Aorta (tissue), 5 donors: ENCODE results near the gene NR3C2. TPM values are rescaled to one million over a fixed set of nuclear protein-coding genes. Genes with fewer than 3 reads are reported as not detected.

Experiments used
- ATAC-seq: fragments of 200-7000 bp; cut with Tn5 transposase; one replicate; pipeline ENCODE4 v1.9.1; 2022; ENCODE audit warnings: moderate library complexity; ENCODE audit not compliant: low FRiP score
- DNase-seq, 2 donors: peaks; one replicate each; pipeline ENCODE4 v3.0.0-alpha.2; 2020
- H3K27ac ChIP-seq, 2 donors: one replicate each; pipeline ENCODE4 v1.5.1; 2013; ENCODE audit warnings: low read length in 2 of 2, mild to moderate bottlenecking in 2 of 2, moderate library complexity in 2 of 2, control low read depth in 1 of 2, inconsistent platforms in 1 of 2, low read depth in 1 of 2
- H3K27me3 ChIP-seq, 2 donors: one replicate each; pipeline ENCODE4 v1.6.1; 2013; ENCODE audit warnings: control low read depth in 1 of 2, low read length in 1 of 2, mild to moderate bottlenecking in 1 of 2, moderate library complexity in 1 of 2; ENCODE audit not compliant: insufficient read depth in 2 of 2, control insufficient read depth in 1 of 2
- H3K36me3 ChIP-seq, 2 donors: one replicate each; pipeline ENCODE4 v1.6.1; 2013; ENCODE audit warnings: control low read depth in 1 of 2, low read length in 1 of 2, mild to moderate bottlenecking in 1 of 2; ENCODE audit not compliant: insufficient read depth in 2 of 2, control insufficient read depth in 1 of 2
- H3K4me1 ChIP-seq, 2 donors: one replicate each; pipeline ENCODE4 v1.6.1; 2013; ENCODE audit warnings: low read length in 2 of 2, control low read depth in 1 of 2, mild to moderate bottlenecking in 1 of 2, moderate library complexity in 1 of 2; ENCODE audit not compliant: insufficient read depth in 2 of 2, control insufficient read depth in 1 of 2
- H3K4me3 ChIP-seq, 2 donors: one replicate each; pipeline ENCODE4 v1.5.1; 2013; ENCODE audit warnings: low read length in 2 of 2, control low read depth in 1 of 2, mild to moderate bottlenecking in 1 of 2
- H3K9me3 ChIP-seq: one replicate; pipeline ENCODE4 v1.6.1; 2013; ENCODE audit warnings: mild to moderate bottlenecking, low read length; ENCODE audit not compliant: control insufficient read depth
- WGBS, 2 donors: extraction: QIAGEN DNeasy Blood & Tissue Kit; methylation state at CpG; one replicate each; pipeline ENCODE4 v1.1.7; 2013; 5-methylcytosine and 5-hydroxymethylcytosine counted together
- intact Hi-C, 2 donors: fragments of 100-400 bp; cut with DNase I; formaldehyde crosslinking; loops; one replicate each; pipeline versions ENCODE4 v1.14.2 to v1.15.0; 2022
- polyA plus RNA-seq, 2 donors: library from polyadenylated mRNA; stranded (reverse); fragments of 200-250 nt; gene quantifications; one replicate each; pipeline ENCODE4 v1.2.3, GENCODE V29; 2013
- total RNA-seq, 2 donors: library from RNA; stranded (reverse); fragmentation: NEBNext Ultra II Directional; extraction: Animal tissue kit (Norgen Biotek cat#: 25700); gene quantifications; one replicate each; pipeline ENCODE4 v1.2.1, GENCODE V29; 2021
- donor health status: healthy with polysubstance abuse.
- donor health status: Bipolar disorder and iron deficiency.
- donor health status: DM: no; HTN: no; CAD: no.
- donor health status: DM: no; HTN: no; CAD: no.
- donor health status: DM: yes; HTN: yes; CAD: no.

NR3C2 gene
- total and polyA plus RNA-seq, 4 donors = 3.4 to 22.9 (median 6.9) TPM

- H3K4me3 ChIP-seq = no peak overlapping the region
- H3K9me3 ChIP-seq = no peaks in the 10 kb centered on the region
- H3K27me3 ChIP-seq = no peaks in the 10 kb centered on the region
- H3K4me1 ChIP-seq = peaks cover 6 to 11% of the 10 kb centered on the region in 2 donors
- DNase-seq (no peak), ATAC-seq (no peak)
- no peak overlapping the region for H3K27ac ChIP-seq
- H3K36me3 ChIP-seq = no peaks in the 10 kb centered on the region
- 40 to 63% methylated on average over 3 of the region's 3 CpGs for WGBS, 2 donors
- intact Hi-C loops = loop anchor here in 1 of 2 donors (10.0 kb wide), 2 partner anchors 52 to 218 kb away; no protein-coding TSS in a partner anchor
These were observed 225.9 kb downstream of the NR3C2 start for GRCh38 chr4:148216321-148216720.

GRCh38 chr4:148215202-148215601 lies 227.0 kb downstream of the NR3C2 start:
- DNase-seq (no peak), ATAC-seq (peak; percentile 76)
- Histone ChIP-seq H3K4me1 (peaks cover 6 to 11% of the 10 kb centered on the region in 2 donors), H3K27me3 (no peaks in the 10 kb centered on the region), H3K9me3 (no peaks in the 10 kb centered on the region), H3K4me3 (no peak overlapping the region), H3K36me3 (no peaks in the 10 kb centered on the region), H3K27ac (no peak overlapping the region)
- intact Hi-C loops = loop anchor here in 1 of 2 donors (10.0 kb wide), 2 partner anchors 50 to 220 kb away; no protein-coding TSS in a partner anchor
- 4 to 12% methylated on average over 3 of the region's 3 CpGs for WGBS, 2 donors

GRCh38 chr4:148214529-148215166 lies 227.6 kb downstream of the NR3C2 start:
- ATAC-seq (peak; percentile 81), DNase-seq (peak; percentile 71 to 82)
- H3K27ac ChIP-seq = peak overlapping the region in 1 of 2 donors; percentile 60
- peaks cover 6 to 11% of the 10 kb centered on the region in 2 donors for H3K4me1 ChIP-seq
- no peaks in the 10 kb centered on the region for H3K36me3 ChIP-seq
- no peaks in the 10 kb centered on the region for H3K9me3 ChIP-seq
- no peak overlapping the region for H3K4me3 ChIP-seq
- H3K27me3 ChIP-seq = no peaks in the 10 kb centered on the region
- intact Hi-C loops = loop anchor here in 1 of 2 donors (10.0 kb wide), 2 partner anchors 50 to 220 kb away; no protein-coding TSS in a partner anchor
- WGBS, 2 donors = 3 to 6% methylated on average over 11 of the region's 11 CpGs

GRCh38 chr4:148211533-148211932 lies 230.7 kb downstream of the NR3C2 start:
- intact Hi-C loops = loop anchor here in 1 of 2 donors (10.0 kb wide), 2 partner anchors 47 to 223 kb away; no protein-coding TSS in a partner anchor
- WGBS, 2 donors = 46 to 65% methylated on average over 3 of the region's 3 CpGs
- H3K4me1 ChIP-seq = peaks cover under 1 to 7% of the 10 kb centered on the region in 2 donors
- H3K9me3 ChIP-seq = no peaks in the 10 kb centered on the region
- H3K27me3 ChIP-seq = no peaks in the 10 kb centered on the region
- ATAC-seq (no peak), DNase-seq (no peak)
- H3K27ac ChIP-seq = no peak overlapping the region
- no peaks in the 10 kb centered on the region for H3K36me3 ChIP-seq
- no peak overlapping the region for H3K4me3 ChIP-seq

- no peaks in the 10 kb centered on the region for H3K36me3 ChIP-seq
These were observed 231.6 kb downstream of the NR3C2 start for GRCh38 chr4:148210661-148211060.

GRCh38 chr4:148207068-148207467 lies 235.1 kb downstream of the NR3C2 start:
- Histone ChIP-seq H3K4me3 (no peak overlapping the region), H3K4me1 (no peaks in the 10 kb centered on the region), H3K9me3 (no peaks in the 10 kb centered on the region), H3K36me3 (no peaks in the 10 kb centered on the region), H3K27me3 (no peaks in the 10 kb centered on the region), H3K27ac (no peak overlapping the region)
- WGBS, 2 donors = 93 to 98% methylated on average over 3 of the region's 3 CpGs
- intact Hi-C loops = no loop called here
- no peak for DNase-seq
- no peak for ATAC-seq

More at GRCh38 chr4:148210661-148211060, 231.6 kb downstream of the NR3C2 start:
- H3K9me3 ChIP-seq = no peaks in the 10 kb centered on the region
- ATAC-seq (no peak), DNase-seq (no peak)
- no peak overlapping the region for H3K4me3 ChIP-seq
- peaks cover 0 to under 1% of the 10 kb centered on the region in 2 donors for H3K4me1 ChIP-seq
- H3K27me3 ChIP-seq = no peaks in the 10 kb centered on the region
- WGBS, 2 donors = 98 to 100% methylated on average over 1 of the region's 1 CpG
- H3K27ac ChIP-seq = no peak overlapping the region
- intact Hi-C loops = loop anchor here in 1 of 2 donors (10.0 kb wide), 2 partner anchors 46 to 224 kb away; no protein-coding TSS in a partner anchor

GRCh38 chr4:148205476-148205875 lies 236.7 kb downstream of the NR3C2 start:
- H3K36me3 ChIP-seq = no peaks in the 10 kb centered on the region
- DNase-seq (no peak), ATAC-seq (no peak)
- intact Hi-C loops = no loop called here
- H3K27ac ChIP-seq = no peak overlapping the region
- H3K4me3 ChIP-seq = no peak overlapping the region
- no peaks in the 10 kb centered on the region for H3K9me3 ChIP-seq
- no peaks in the 10 kb centered on the region for H3K27me3 ChIP-seq
- 88 to 95% methylated on average over 3 of the region's 3 CpGs for WGBS, 2 donors
- no peaks in the 10 kb centered on the region for H3K4me1 ChIP-seq

- no peak for DNase-seq
- Histone ChIP-seq H3K27ac (no peak overlapping the region), H3K36me3 (no peaks in the 10 kb centered on the region), H3K4me1 (no peaks in the 10 kb centered on the region), H3K27me3 (no peaks in the 10 kb centered on the region), H3K9me3 (no peaks in the 10 kb centered on the region), H3K4me3 (no peak overlapping the region)
- ATAC-seq = no peak
- 94 to 97% methylated on average over 1 of the region's 1 CpG for WGBS, 2 donors
- intact Hi-C loops = no loop called here
These were observed 237.3 kb downstream of the NR3C2 start for GRCh38 chr4:148204892-148205291.

- Histone ChIP-seq H3K9me3 (no peaks in the 10 kb centered on the region), H3K36me3 (no peaks in the 10 kb centered on the region), H3K27ac (no peak overlapping the region), H3K4me3 (no peak overlapping the region), H3K4me1 (no peaks in the 10 kb centered on the region), H3K27me3 (no peaks in the 10 kb centered on the region)
- ATAC-seq (no peak), DNase-seq (no peak)
- intact Hi-C loops = no loop called here
- 68 to 69% methylated on average over 3 of the region's 3 CpGs for WGBS, 2 donors
These were observed 238.0 kb downstream of the NR3C2 start for GRCh38 chr4:148204171-148204570.
